Mesendoderm (in vitro differentiated cells): ENCODE results near the gene RNU6-7. TPM values are rescaled to one million over a fixed set of nuclear protein-coding genes. Genes with fewer than 3 reads are reported as not detected.

ENCODE experiments used
- DNase-seq: peaks from one replicate; pipeline ENCODE4 v3.0.0; 2013
- H2AK5ac ChIP-seq: 2 replicates; pipeline ENCODE4 v1.6.1; 2013; ENCODE audit warnings: low read length, inconsistent platforms
- H2BK120ac ChIP-seq: 2 replicates; pipeline ENCODE4 v1.6.1; 2013; ENCODE audit warnings: low read depth, mild to moderate bottlenecking, low read length, moderate library complexity, mixed read lengths
- H2BK15ac ChIP-seq: replicated peaks from 2 replicates; pipeline ENCODE4 v1.6.1; 2013; ENCODE audit warnings: low read depth, mild to moderate bottlenecking, moderate library complexity
- H2BK5ac ChIP-seq: 2 replicates; pipeline ENCODE4 v1.6.1; 2013; ENCODE audit warnings: low read length, inconsistent platforms
- H3K18ac ChIP-seq: 2 replicates; pipeline ENCODE4 v1.6.1; 2013; ENCODE audit warnings: mild to moderate bottlenecking, low read length, mixed read lengths
- H3K23ac ChIP-seq: one replicate; pipeline ENCODE4 v1.6.1; 2013; ENCODE audit warnings: low read length
- H3K27ac ChIP-seq: 2 replicates; pipeline ENCODE4 v1.5.1; 2013; ENCODE audit warnings: low read depth, mild to moderate bottlenecking, inconsistent platforms, low read length, moderate library complexity
- H3K27me3 ChIP-seq: 2 replicates; pipeline ENCODE4 v1.6.1; 2013; ENCODE audit warnings: low read length, control low read depth, mild to moderate bottlenecking, inconsistent platforms; ENCODE audit not compliant: insufficient read depth, poor library complexity
- H3K36me3 ChIP-seq: 2 replicates; pipeline ENCODE4 v1.6.1; 2013; ENCODE audit warnings: low read length, inconsistent platforms; ENCODE audit not compliant: control insufficient read depth, insufficient read depth
- H3K4ac ChIP-seq: one replicate; pipeline ENCODE4 v1.6.1; 2013; ENCODE audit warnings: low read depth, mild to moderate bottlenecking, low read length, moderate library complexity
- H3K4me1 ChIP-seq: 2 replicates; pipeline ENCODE4 v1.6.1; 2013; ENCODE audit warnings: low read depth, low read length, inconsistent platforms; ENCODE audit not compliant: control insufficient read depth
- H3K4me2 ChIP-seq: 2 replicates; pipeline ENCODE4 v1.6.1; 2013; ENCODE audit warnings: low read length
- H3K4me3 ChIP-seq: 2 replicates; pipeline ENCODE4 v1.5.1; 2013; ENCODE audit warnings: mild to moderate bottlenecking, low read length
- H3K56ac ChIP-seq: one replicate; pipeline ENCODE4 v1.6.1; 2013; ENCODE audit warnings: low read length
- H3K79me1 ChIP-seq: 2 replicates; pipeline ENCODE4 v1.6.1; 2013; ENCODE audit warnings: low read length, inconsistent platforms
- H3K79me2 ChIP-seq: 2 replicates; pipeline ENCODE4 v1.6.1; 2013; ENCODE audit warnings: mild to moderate bottlenecking, low read length; ENCODE audit not compliant: control insufficient read depth, insufficient read depth
- H3K9ac ChIP-seq: 2 replicates; pipeline ENCODE4 v1.6.1; 2013; ENCODE audit warnings: low read length, inconsistent platforms
- H4K5ac ChIP-seq: one replicate; pipeline ENCODE4 v1.6.1; 2013; ENCODE audit warnings: low read length
- H4K8ac ChIP-seq: one replicate; pipeline ENCODE4 v1.6.1; 2013; ENCODE audit warnings: low read depth, mild to moderate bottlenecking, control low read depth, low read length, moderate library complexity
- WGBS: extraction: QIAGEN DNeasy Blood & Tissue Kit; methylation state at CpG from one replicate; pipeline ENCODE4 v1.1.7; 2013; ENCODE audit warnings: low lambda C conversion rate, missing lambda C conversion rate; ENCODE audit not compliant: insufficient coverage; ENCODE audit errors: extremely low coverage; 5-methylcytosine and 5-hydroxymethylcytosine counted together
- polyA plus RNA-seq, 2 experiments: library from polyadenylated mRNA; stranded (reverse); fragments of 200-250 nt; gene quantifications; one replicate each; pipeline ENCODE4 v1.2.3, GENCODE V29; 2013

The RNU6-7 gene
- polyA plus RNA-seq (2013, experiment 1 of 2): not detected
- polyA plus RNA-seq (2013, experiment 2 of 2): not detected

DNA sequence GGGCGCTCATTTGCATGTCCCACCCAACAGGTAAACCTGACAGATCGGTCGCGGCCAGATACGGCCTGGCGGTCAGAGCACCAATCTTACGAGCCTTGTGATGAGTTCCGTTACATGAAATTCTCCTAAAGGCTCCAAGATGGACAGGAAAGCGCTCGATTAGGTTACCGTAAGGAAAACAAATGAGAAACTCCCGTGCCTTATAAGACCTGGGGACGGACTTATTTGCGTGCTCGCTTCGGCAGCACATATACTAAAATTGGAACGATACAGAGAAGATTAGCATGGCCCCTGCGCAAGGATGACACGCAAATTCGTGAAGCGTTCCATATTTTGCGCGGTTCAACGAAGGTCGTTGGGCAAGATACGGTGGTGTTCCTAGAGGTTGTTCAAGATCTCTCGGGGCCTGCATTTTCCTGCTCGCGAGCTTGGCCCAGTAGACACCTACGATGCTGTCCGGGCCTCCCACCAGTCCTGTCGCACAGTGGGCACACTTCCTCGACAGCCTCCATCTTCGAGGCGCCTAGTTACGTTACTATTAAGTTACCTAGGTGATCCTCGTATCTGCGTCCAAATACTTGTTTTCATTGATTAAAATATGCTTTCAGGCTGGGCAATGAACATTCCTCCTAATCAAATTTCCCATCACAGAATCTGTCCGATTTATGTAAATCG, at the start of gene RNU6-7:
Gene RNU6-7, plus strand, starts transcription at position 230 of the 675 bp plus-strand sequence.
- Histone ChIP-seq H2AK5ac (no peak within 1 kb of the TSS), H3K4ac (no peak within 1 kb of the TSS), H3K4me2 (peak within 1 kb of the TSS; percentile 84), H2BK120ac (no peak within 1 kb of the TSS), H3K18ac (no peak within 1 kb of the TSS), H4K5ac (no peak within 1 kb of the TSS), H2BK15ac (no peak within 1 kb of the TSS), H3K27me3 (no peaks in the 10 kb centered on the region), H3K4me3 (peak within 1 kb of the TSS; percentile 78), H3K4me1 (no peaks in the 10 kb centered on the region), H3K27ac (peak within 1 kb of the TSS; percentile 51), H3K23ac (no peak within 1 kb of the TSS), H3K79me1 (no peaks in the 10 kb centered on the region), H2BK5ac (no peak within 1 kb of the TSS), H3K36me3 (no peaks in the 10 kb centered on the region), H3K79me2 (no peaks in the 10 kb centered on the region), H3K9ac (peak within 1 kb of the TSS; percentile 70), H3K56ac (peak within 1 kb of the TSS; percentile 86), H4K8ac (no peak within 1 kb of the TSS)
- WGBS: no CpG with 5 or more reads among the region's 40 CpGs
- peak; percentile 74 for DNase-seq

DNA sequence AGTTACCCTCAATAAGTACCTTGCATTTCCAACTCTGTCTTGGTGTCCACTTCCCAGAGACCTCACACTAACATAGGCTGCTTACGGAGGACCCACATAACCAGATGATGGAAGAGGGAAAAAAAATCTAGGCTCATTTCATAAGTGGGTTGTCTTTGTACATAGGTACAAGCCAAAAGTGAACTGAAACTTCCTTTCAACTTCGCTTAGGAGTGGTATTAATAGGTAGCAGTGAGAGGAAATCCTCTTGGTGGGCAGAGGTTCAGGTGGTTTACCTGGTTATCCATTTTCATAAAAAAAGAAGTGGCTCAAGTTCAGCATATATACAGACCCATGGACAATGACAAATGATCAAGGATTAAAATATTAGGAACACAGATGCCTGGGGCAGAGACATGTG, 35.8 kb upstream of the RNU6-7 start:
- H3K4ac ChIP-seq: no peak overlapping the region
- no peak overlapping the region for H3K4me3 ChIP-seq
- no peak overlapping the region for H2BK120ac ChIP-seq
- no peaks in the 10 kb centered on the region for H3K36me3 ChIP-seq
- DNase-seq: no peak
- H3K79me1 ChIP-seq: no peaks in the 10 kb centered on the region
- no peaks in the 10 kb centered on the region for H3K27me3 ChIP-seq
- no peak overlapping the region for H3K18ac ChIP-seq
- H3K27ac ChIP-seq: no peak overlapping the region
- no peak overlapping the region for H3K23ac ChIP-seq
- H3K79me2 ChIP-seq: no peaks in the 10 kb centered on the region
- H4K8ac ChIP-seq: no peak overlapping the region
- no peak overlapping the region for H2BK5ac ChIP-seq
- no CpG with 5 or more reads among the region's 2 CpGs for WGBS
- no peak overlapping the region for H3K4me2 ChIP-seq
- H2BK15ac ChIP-seq: no peak overlapping the region
- no peak overlapping the region for H3K56ac ChIP-seq
- no peak overlapping the region for H2AK5ac ChIP-seq
- H3K9ac ChIP-seq: no peak overlapping the region
- H3K4me1 ChIP-seq: no peaks in the 10 kb centered on the region
- no peak overlapping the region for H4K5ac ChIP-seq

- Histone ChIP-seq H3K27me3 (no peaks in the 10 kb centered on the region), H3K56ac (no peak overlapping the region), H2BK120ac (no peak overlapping the region), H2BK5ac (no peak overlapping the region), H2AK5ac (no peak overlapping the region), H4K8ac (no peak overlapping the region), H3K36me3 (no peaks in the 10 kb centered on the region), H3K79me2 (no peaks in the 10 kb centered on the region), H3K4ac (no peak overlapping the region), H3K27ac (no peak overlapping the region), H3K23ac (no peak overlapping the region), H3K4me1 (no peaks in the 10 kb centered on the region), H2BK15ac (no peak overlapping the region), H3K4me3 (no peak overlapping the region), H4K5ac (no peak overlapping the region), H3K18ac (no peak overlapping the region), H3K79me1 (no peaks in the 10 kb centered on the region), H3K4me2 (no peak overlapping the region), H3K9ac (no peak overlapping the region)
- WGBS: no CpG with 5 or more reads among the region's 1 CpG
- no peak for DNase-seq
Observed at GRCh38 chr14:32166924-32167323, 34.9 kb upstream of the RNU6-7 start.

DNA sequence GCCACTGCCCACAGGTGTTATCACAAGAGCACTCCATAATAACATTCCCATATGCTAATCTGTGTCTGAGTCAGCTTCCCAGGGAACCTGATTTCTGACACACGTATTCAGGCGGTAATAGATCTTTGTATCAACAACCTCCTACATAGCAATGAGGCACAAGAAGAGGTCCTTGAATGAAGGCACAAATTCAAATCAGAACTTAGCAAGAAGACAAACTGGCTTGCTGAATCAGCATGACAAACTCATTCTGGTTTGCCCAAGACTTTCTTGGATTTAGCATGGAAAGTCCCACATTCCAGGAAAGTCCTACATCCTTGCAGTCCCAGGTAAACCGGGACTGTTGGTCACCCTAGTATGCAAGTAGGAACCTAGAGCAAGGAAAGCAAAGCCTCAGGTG, 33.9 kb upstream of the RNU6-7 start:
- H3K36me3 ChIP-seq: no peaks in the 10 kb centered on the region
- no peak overlapping the region for H4K5ac ChIP-seq
- no peaks in the 10 kb centered on the region for H3K4me1 ChIP-seq
- no peak overlapping the region for H3K4ac ChIP-seq
- no peak overlapping the region for H2BK15ac ChIP-seq
- WGBS: no CpG with 5 or more reads among the region's 3 CpGs
- H3K79me1 ChIP-seq: no peaks in the 10 kb centered on the region
- H3K27me3 ChIP-seq: no peaks in the 10 kb centered on the region
- no peak overlapping the region for H3K9ac ChIP-seq
- no peak overlapping the region for H3K27ac ChIP-seq
- no peak overlapping the region for H3K4me2 ChIP-seq
- no peak for DNase-seq
- no peak overlapping the region for H2AK5ac ChIP-seq
- H4K8ac ChIP-seq: no peak overlapping the region
- H2BK5ac ChIP-seq: no peak overlapping the region
- H2BK120ac ChIP-seq: no peak overlapping the region
- H3K79me2 ChIP-seq: no peaks in the 10 kb centered on the region
- H3K23ac ChIP-seq: no peak overlapping the region
- H3K18ac ChIP-seq: no peak overlapping the region
- H3K4me3 ChIP-seq: no peak overlapping the region
- no peak overlapping the region for H3K56ac ChIP-seq

DNA sequence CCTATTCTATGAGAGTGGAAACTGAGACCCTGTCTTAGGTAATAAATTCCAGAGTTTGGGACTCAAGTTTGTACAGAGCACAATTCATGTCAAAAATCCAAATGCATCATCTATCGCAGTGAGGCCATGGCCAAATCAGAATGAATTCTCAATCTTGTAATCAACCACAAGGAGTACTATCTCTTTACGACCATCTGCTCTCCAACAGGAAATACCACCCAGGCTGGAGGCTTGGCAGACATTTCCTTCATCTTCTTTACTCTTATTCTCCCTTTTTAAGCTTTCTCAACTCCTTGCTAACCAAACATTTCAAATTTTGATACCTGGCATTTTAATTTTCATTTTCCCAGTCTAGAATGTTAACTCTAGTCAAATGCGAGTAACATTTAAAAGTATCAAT, 32.7 kb upstream of the RNU6-7 start:
- Histone ChIP-seq H3K56ac (no peak overlapping the region), H4K5ac (no peak overlapping the region), H3K27me3 (no peaks in the 10 kb centered on the region), H3K4me3 (no peak overlapping the region), H3K4ac (no peak overlapping the region), H2BK5ac (no peak overlapping the region), H4K8ac (no peak overlapping the region), H3K18ac (no peak overlapping the region), H3K79me2 (no peaks in the 10 kb centered on the region), H3K27ac (no peak overlapping the region), H3K79me1 (no peaks in the 10 kb centered on the region), H2AK5ac (no peak overlapping the region), H2BK15ac (no peak overlapping the region), H3K4me2 (no peak overlapping the region), H3K23ac (no peak overlapping the region), H3K9ac (no peak overlapping the region), H3K36me3 (no peaks in the 10 kb centered on the region), H2BK120ac (no peak overlapping the region), H3K4me1 (no peaks in the 10 kb centered on the region)
- WGBS: no CpG with 5 or more reads among the region's 3 CpGs
- DNase-seq: no peak

DNA sequence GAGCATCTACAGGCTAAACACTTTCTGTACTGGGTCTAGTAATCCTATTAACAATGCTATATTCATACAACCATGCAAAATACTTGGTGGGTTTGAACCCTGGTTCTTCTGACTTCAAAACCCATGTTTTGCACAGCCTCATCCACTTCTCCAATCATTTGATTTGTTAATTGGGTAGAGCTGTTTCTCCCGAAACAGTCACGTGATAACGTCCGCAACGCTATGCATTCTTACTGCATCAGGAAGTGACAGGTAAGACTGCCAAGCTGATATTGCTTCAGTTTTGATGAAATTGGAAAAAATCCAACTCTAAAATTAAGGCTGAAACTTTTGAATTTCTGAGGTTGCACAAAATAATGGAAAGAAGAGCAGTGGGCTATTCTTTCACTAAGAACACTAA, 30.4 kb upstream of the RNU6-7 start:
- no peak overlapping the region for H3K23ac ChIP-seq
- no peak overlapping the region for H3K4me3 ChIP-seq
- no peak overlapping the region for H4K5ac ChIP-seq
- no peak overlapping the region for H3K18ac ChIP-seq
- no peak overlapping the region for H3K27ac ChIP-seq
- H3K27me3 ChIP-seq: no peaks in the 10 kb centered on the region
- H3K4me2 ChIP-seq: no peak overlapping the region
- H2BK5ac ChIP-seq: no peak overlapping the region
- WGBS: no CpG with 5 or more reads among the region's 5 CpGs
- H3K79me2 ChIP-seq: no peaks in the 10 kb centered on the region
- H3K36me3 ChIP-seq: no peaks in the 10 kb centered on the region
- no peak overlapping the region for H2BK15ac ChIP-seq
- H3K4ac ChIP-seq: no peak overlapping the region
- no peak overlapping the region for H2AK5ac ChIP-seq
- H3K56ac ChIP-seq: no peak overlapping the region
- H3K4me1 ChIP-seq: no peaks in the 10 kb centered on the region
- no peak for DNase-seq
- H4K8ac ChIP-seq: no peak overlapping the region
- H3K9ac ChIP-seq: no peak overlapping the region
- no peak overlapping the region for H2BK120ac ChIP-seq
- H3K79me1 ChIP-seq: no peaks in the 10 kb centered on the region
